H9 (cell line): ENCODE results near the gene RASA3. TPM values are rescaled to one million over a fixed set of nuclear protein-coding genes. Genes with fewer than 3 reads are reported as not detected.

Experiments
- DNase-seq: peaks from one replicate; pipeline ENCODE4 v3.0.0-alpha.2; 2017
- H2AFZ ChIP-seq: one replicate; pipeline ENCODE4 v1.6.1; 2013; ENCODE audit warnings: mild to moderate bottlenecking, low read length, control low read depth, moderate library complexity
- H2AK5ac ChIP-seq: 2 replicates; pipeline ENCODE4 v1.6.1; 2013; ENCODE audit warnings: low read length, control low read depth, mixed read lengths; ENCODE audit not compliant: insufficient read length
- H2BK120ac ChIP-seq: one replicate; pipeline ENCODE4 v1.6.1; 2013; ENCODE audit warnings: low read depth, mild to moderate bottlenecking, low read length, control low read depth, inconsistent platforms; ENCODE audit not compliant: poor library complexity, severe bottlenecking
- H2BK12ac ChIP-seq: 2 replicates; pipeline ENCODE4 v1.6.1; 2013; ENCODE audit warnings: low read length, control low read depth, mixed read lengths, low read depth; ENCODE audit not compliant: insufficient read length
- H2BK15ac ChIP-seq: 2 replicates; pipeline ENCODE4 v1.6.1; 2013; ENCODE audit warnings: low read depth, low read length, control low read depth
- H2BK20ac ChIP-seq: one replicate; pipeline ENCODE4 v1.6.1; 2013; ENCODE audit warnings: low read depth, mild to moderate bottlenecking, low read length, control low read depth, inconsistent platforms; ENCODE audit not compliant: poor library complexity, severe bottlenecking
- H2BK5ac ChIP-seq: 2 replicates; pipeline ENCODE4 v1.6.1; 2013; ENCODE audit warnings: low read length, control low read depth, mixed read lengths; ENCODE audit not compliant: insufficient read length
- H3K14ac ChIP-seq: 2 replicates; pipeline ENCODE4 v1.6.1; 2013; ENCODE audit warnings: low read length, control low read depth; ENCODE audit not compliant: insufficient read depth
- H3K18ac ChIP-seq: 2 replicates; pipeline ENCODE4 v1.6.1; 2013; ENCODE audit warnings: low read depth, mild to moderate bottlenecking, mixed read lengths, low read length, control low read depth; ENCODE audit not compliant: insufficient read length
- H3K23ac ChIP-seq: 2 replicates; pipeline ENCODE4 v1.6.1; 2013; ENCODE audit warnings: low read length, control low read depth, mixed read lengths, low read depth; ENCODE audit not compliant: insufficient read length
- H3K23me2 ChIP-seq: 2 replicates; pipeline ENCODE4 v1.6.1; 2013; ENCODE audit warnings: low read depth, mild to moderate bottlenecking, mixed read lengths, low read length, control low read depth; ENCODE audit not compliant: insufficient read length, poor library complexity, severe bottlenecking
- H3K27ac ChIP-seq: 2 replicates; pipeline ENCODE4 v1.5.1; 2013; ENCODE audit warnings: low read length, control low read depth, mixed read lengths, low read depth; ENCODE audit not compliant: insufficient read length
- H3K27me3 ChIP-seq: 2 replicates; pipeline ENCODE4 v1.6.1; 2013; ENCODE audit warnings: low read length, control low read depth, inconsistent platforms; ENCODE audit not compliant: insufficient read depth
- H3K4ac ChIP-seq: 2 replicates; pipeline ENCODE4 v1.6.1; 2013; ENCODE audit warnings: low read depth, mild to moderate bottlenecking, control low read depth, inconsistent platforms, low read length, moderate library complexity
- H3K4me1 ChIP-seq: 2 replicates; pipeline ENCODE4 v1.6.1; 2013; ENCODE audit warnings: low read length, control low read depth, inconsistent platforms; ENCODE audit not compliant: insufficient read depth
- H3K4me2 ChIP-seq: 2 replicates; pipeline ENCODE4 v1.6.1; 2013; ENCODE audit warnings: low read length, control low read depth, mixed read lengths; ENCODE audit not compliant: insufficient read length, insufficient read depth
- H3K56ac ChIP-seq: 2 replicates; pipeline ENCODE4 v1.6.1; 2013; ENCODE audit warnings: low read depth, mild to moderate bottlenecking, mixed read lengths, low read length, control low read depth; ENCODE audit not compliant: insufficient read length
- H3K79me1 ChIP-seq: 2 replicates; pipeline ENCODE4 v1.6.1; 2013; ENCODE audit warnings: low read depth, mild to moderate bottlenecking, moderate library complexity, low read length, control low read depth, inconsistent platforms; ENCODE audit not compliant: insufficient read depth, poor library complexity, severe bottlenecking
- H3K79me2 ChIP-seq: 2 replicates; pipeline ENCODE4 v1.6.1; 2013; ENCODE audit warnings: low read length, control low read depth, inconsistent platforms; ENCODE audit not compliant: insufficient read depth
- H3K9ac ChIP-seq: 2 replicates; pipeline ENCODE4 v1.6.1; 2013; ENCODE audit warnings: low read length, control low read depth, mixed read lengths; ENCODE audit not compliant: insufficient read length; ENCODE audit errors: extremely low read depth
- H3K9me3 ChIP-seq: one replicate; pipeline ENCODE4 v1.6.1; 2013; ENCODE audit warnings: low read depth, low read length, inconsistent platforms; ENCODE audit not compliant: control insufficient read depth
- H3T11ph ChIP-seq: one replicate; pipeline ENCODE4 v1.6.1; 2013; ENCODE audit warnings: mild to moderate bottlenecking, low read length, control low read depth, inconsistent platforms
- H4K20me1 ChIP-seq: one replicate; pipeline ENCODE4 v1.6.1; 2013; ENCODE audit not compliant: control insufficient read depth, insufficient read length, insufficient read depth
- H4K5ac ChIP-seq: 2 replicates; pipeline ENCODE4 v1.6.1; 2013; ENCODE audit warnings: low read depth, mild to moderate bottlenecking, mixed read lengths, low read length, control low read depth; ENCODE audit not compliant: insufficient read length
- H4K8ac ChIP-seq: replicated peaks from 2 replicates; pipeline ENCODE4 v1.6.1; 2013; ENCODE audit warnings: low read length, control low read depth, mixed read lengths, low read depth; ENCODE audit not compliant: insufficient read length
- H4K91ac ChIP-seq: 2 replicates; pipeline ENCODE4 v1.6.1; 2013; ENCODE audit warnings: low read depth, mild to moderate bottlenecking, moderate library complexity, mixed read lengths, low read length, control low read depth; ENCODE audit not compliant: insufficient read length
- H3K27ac Mint-ChIP-seq, 3 experiments: 2 replicates in 2 of 3; 3 replicates in 1 of 3; pipeline ENCODE4 v1.8.0; 2020 to 2021; ENCODE audit warnings: mixed read lengths in 3 of 3, mild to moderate bottlenecking in 1 of 3, moderate library complexity in 1 of 3
- H3K27me3 Mint-ChIP-seq: 2 replicates; pipeline ENCODE4 v1.8.0; 2021; ENCODE audit warnings: low read depth, mild to moderate bottlenecking, moderate library complexity, mixed read lengths
- H3K36me3 Mint-ChIP-seq, 3 experiments: 2 replicates in 2 of 3; 3 replicates in 1 of 3; pipeline ENCODE4 v1.8.0; 2020 to 2021; ENCODE audit warnings: low read depth in 3 of 3, mixed read lengths in 3 of 3; ENCODE audit not compliant: insufficient read depth in 1 of 3
- H3K4me1 Mint-ChIP-seq, 2 experiments: 2 replicates each; pipeline ENCODE4 v1.8.0; 2020; ENCODE audit warnings: mixed read lengths in 2 of 2
- H3K4me3 Mint-ChIP-seq, 2 experiments: 2 replicates in 1 of 2; 3 replicates in 1 of 2; pipeline ENCODE4 v1.8.0; 2020 to 2021; ENCODE audit warnings: mild to moderate bottlenecking in 2 of 2, mixed read lengths in 2 of 2, moderate library complexity in 1 of 2
- H3K9me3 Mint-ChIP-seq, 2 experiments: 2 replicates in 1 of 2; 3 replicates in 1 of 2; pipeline ENCODE4 v1.8.0; 2020; ENCODE audit warnings: mild to moderate bottlenecking in 2 of 2, mixed read lengths in 2 of 2, moderate library complexity in 1 of 2
- WGBS: extraction: QIAGEN DNeasy Blood & Tissue Kit; methylation state at CpG from one replicate; pipeline ENCODE4 v1.1.7; 2013; ENCODE audit warnings: missing lambda C conversion rate, low lambda C conversion rate, mixed read lengths; ENCODE audit not compliant: insufficient read length; ENCODE audit errors: extremely low coverage; 5-methylcytosine and 5-hydroxymethylcytosine counted together
- total RNA-seq: library from RNA; stranded (reverse); gene quantifications from 2 replicates; pipeline ENCODE4 v1.2.1, GENCODE V29; 2021
- TF ChIP-seq, protein P1 (sequence below): fragments of 200-600 bp; sonication (generic); conservative IDR thresholded peaks from 3 replicates; pipeline ENCODE4 v1.8.0; 2021; ENCODE audit warnings: antibody characterized with exemption, mild to moderate bottlenecking

The RASA3 gene
- total RNA-seq, 1 experiment from 2014 or later, result 12.3 TPM

DNA sequence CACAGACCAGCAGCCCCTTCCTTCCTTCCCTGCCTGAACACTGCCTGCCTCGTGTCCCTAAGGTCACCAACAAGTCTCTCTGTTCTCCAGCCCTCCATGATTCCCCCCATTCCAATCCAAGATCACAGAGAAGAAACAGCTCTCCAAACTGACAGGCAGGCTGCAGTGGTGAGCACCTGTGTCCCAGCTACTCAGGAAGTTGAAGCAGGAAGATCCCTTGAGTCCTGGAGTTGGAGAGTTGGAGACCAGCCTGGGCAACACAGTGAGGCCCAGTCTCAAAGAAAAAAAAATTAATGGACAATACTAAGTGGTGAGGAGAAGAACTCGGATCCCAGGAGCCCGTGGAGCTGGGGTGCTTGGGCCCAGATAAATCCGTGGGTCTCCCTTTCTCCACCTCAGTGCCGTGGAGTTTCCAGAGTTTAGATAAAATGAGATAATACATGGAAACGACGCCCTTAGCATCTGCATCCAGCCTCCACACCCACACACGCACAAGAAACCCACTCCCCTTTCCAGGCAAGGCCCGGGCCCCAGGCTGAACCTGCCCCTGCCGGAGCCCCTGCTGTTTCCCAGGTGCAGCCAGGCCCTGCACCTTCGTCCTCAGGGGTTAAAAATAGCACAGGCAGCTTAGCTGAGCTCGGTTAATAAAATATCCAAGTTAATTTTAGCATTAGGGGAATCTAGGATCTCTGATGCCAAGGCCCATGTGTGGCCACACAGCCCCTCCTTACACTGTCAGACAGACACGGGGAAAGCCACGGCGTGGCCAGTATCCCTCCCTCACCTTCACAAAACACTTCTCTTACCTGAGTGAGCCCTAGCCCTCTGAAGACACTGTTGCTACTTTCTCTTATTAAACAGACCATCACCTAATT, 4.7 kb downstream of the RASA3 start:
- peaks cover 43% of the 10 kb centered on the region in 2 experiments for H3K4me1 Mint-ChIP-seq
- WGBS, result no CpG with 5 or more reads among the region's 15 CpGs
- Histone ChIP-seq H3K14ac (no peak overlapping the region; the same call in 1 of the 2 replicates), H3K4me2 (no peak overlapping the region), H2BK5ac (no peak overlapping the region), H3K4ac (no peak overlapping the region), H3K9ac (no peak overlapping the region), H3K4me1 (peaks cover 5% of the 10 kb centered on the region; the same call in 1 of the 2 replicates), H2BK12ac (no peak overlapping the region), H2BK120ac (no peak overlapping the region), H4K8ac (no peak overlapping the region), H3K56ac (no peak overlapping the region), H3K23ac (no peak overlapping the region), H2BK15ac (no peak overlapping the region), H3K9me3 (no peaks in the 10 kb centered on the region), H4K20me1 (no peaks in the 10 kb centered on the region), H3T11ph (no peak overlapping the region), H2AK5ac (no peak overlapping the region), H2AFZ (no peak overlapping the region), H3K27ac (no peak overlapping the region), H4K91ac (no peak overlapping the region), H3K27me3 (no peaks in the 10 kb centered on the region), H3K23me2 (peaks cover 10% of the 10 kb centered on the region), H3K18ac (no peak overlapping the region), H4K5ac (no peak overlapping the region), H3K79me2 (peaks cover 13% of the 10 kb centered on the region; the same call in 1 of the 2 replicates), H2BK20ac (no peak overlapping the region), H3K79me1 (peaks cover 3% of the 10 kb centered on the region)
- peaks cover 18% of the 10 kb centered on the region for H3K27me3 Mint-ChIP-seq
- TF ChIP-seq, protein P1, sequence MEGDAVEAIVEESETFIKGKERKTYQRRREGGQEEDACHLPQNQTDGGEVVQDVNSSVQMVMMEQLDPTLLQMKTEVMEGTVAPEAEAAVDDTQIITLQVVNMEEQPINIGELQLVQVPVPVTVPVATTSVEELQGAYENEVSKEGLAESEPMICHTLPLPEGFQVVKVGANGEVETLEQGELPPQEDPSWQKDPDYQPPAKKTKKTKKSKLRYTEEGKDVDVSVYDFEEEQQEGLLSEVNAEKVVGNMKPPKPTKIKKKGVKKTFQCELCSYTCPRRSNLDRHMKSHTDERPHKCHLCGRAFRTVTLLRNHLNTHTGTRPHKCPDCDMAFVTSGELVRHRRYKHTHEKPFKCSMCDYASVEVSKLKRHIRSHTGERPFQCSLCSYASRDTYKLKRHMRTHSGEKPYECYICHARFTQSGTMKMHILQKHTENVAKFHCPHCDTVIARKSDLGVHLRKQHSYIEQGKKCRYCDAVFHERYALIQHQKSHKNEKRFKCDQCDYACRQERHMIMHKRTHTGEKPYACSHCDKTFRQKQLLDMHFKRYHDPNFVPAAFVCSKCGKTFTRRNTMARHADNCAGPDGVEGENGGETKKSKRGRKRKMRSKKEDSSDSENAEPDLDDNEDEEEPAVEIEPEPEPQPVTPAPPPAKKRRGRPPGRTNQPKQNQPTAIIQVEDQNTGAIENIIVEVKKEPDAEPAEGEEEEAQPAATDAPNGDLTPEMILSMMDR, result no peak
- DNase-seq, result no peak
- H3K27ac Mint-ChIP-seq, result peak overlapping the region in 2 of 3 experiments; percentile 6 to 39; a peak in 3 of 7 replicates
- peaks cover 0 to 3% (median 0%) of the 10 kb centered on the region in 3 experiments; a peak in 2 of 7 replicates for H3K36me3 Mint-ChIP-seq
- H3K9me3 Mint-ChIP-seq, result peaks cover 0 to 3% of the 10 kb centered on the region in 2 experiments; a peak in 1 of 5 replicates
- H3K4me3 Mint-ChIP-seq, result no peak overlapping the region
